GM21526 (cell line): ENCODE measurements around the gene STRA8.

Experiments
- ATAC-seq: cut with Tn5 transposase; IDR thresholded peaks from one replicate; pipeline ENCODE4 v1.9.1; 2021; ENCODE audit warnings: moderate library complexity; ENCODE audit not compliant: unreplicated experiment, low FRiP score

STRA8 gene

GRCh38 chr7:135262623-135263320, 29.1 kb downstream of the STRA8 start:
- no peak for ATAC-seq

GRCh38 chr7:135263321-135263970, 29.8 kb downstream of the STRA8 start:
- no peak for ATAC-seq

GRCh38 chr7:135265637-135266036, 32.0 kb downstream of the STRA8 start:
- no peak for ATAC-seq

- ATAC-seq: no peak
Observed at GRCh38 chr7:135269921-135270320, 36.3 kb downstream of the STRA8 start.

- ATAC-seq: no peak
Observed at GRCh38 chr7:135270577-135271254, 37.1 kb downstream of the STRA8 start.

- no peak for ATAC-seq
Observed at GRCh38 chr7:135271255-135271615, 37.6 kb downstream of the STRA8 start.

- no peak for ATAC-seq
Observed at GRCh38 chr7:135272303-135272702, 38.7 kb downstream of the STRA8 start.

- ATAC-seq: no peak
Observed at GRCh38 chr7:135273581-135273980, 39.9 kb downstream of the STRA8 start.

GRCh38 chr7:135274495-135275268, 41.0 kb downstream of the STRA8 start:
- peak; percentile 80 for ATAC-seq

- ATAC-seq: no peak
Observed at GRCh38 chr7:135275971-135276580, 42.4 kb downstream of the STRA8 start.

- no peak for ATAC-seq
Observed at GRCh38 chr7:135277161-135277560, 43.5 kb downstream of the STRA8 start.

GRCh38 chr7:135281363-135281949, 47.8 kb downstream of the STRA8 start:
- peak; percentile 92 for ATAC-seq

- no peak for ATAC-seq
Observed at GRCh38 chr7:135282561-135283254, 49.1 kb downstream of the STRA8 start.

GRCh38 chr7:135283959-135284638, 50.5 kb downstream of the STRA8 start:
- ATAC-seq: no peak

- ATAC-seq: no peak
Observed at GRCh38 chr7:135285547-135286233, 52.1 kb downstream of the STRA8 start.

- ATAC-seq: no peak
Observed at GRCh38 chr7:135286876-135287275, 53.2 kb downstream of the STRA8 start.

GRCh38 chr7:135290594-135290993, 57.0 kb downstream of the STRA8 start:
- ATAC-seq: no peak

GRCh38 chr7:135291809-135292253, 58.2 kb downstream of the STRA8 start:
- no peak for ATAC-seq
